ENCODE measurements around the gene GABRB3.

- TF ChIP-seq CTCF (IDR thresholded peaks at IDR 0.05) (no peak), POLR2A (IDR thresholded peaks at IDR 0.05) (no peak)
Observed at GRCh38 chr15:26644948-26645347, 127.9 kb downstream of the GABRB3 start.

Data from thyroid gland (tissue), 4 donors.